H9 (cell line): ENCODE measurements around the gene RFPL3. TPM values are rescaled to one million over a fixed set of nuclear protein-coding genes. Genes with fewer than 3 reads are reported as not detected.

Source experiments
- DNase-seq: peaks from one replicate; pipeline ENCODE4 v3.0.0-alpha.2; 2017
- H2AFZ ChIP-seq: one replicate; pipeline ENCODE4 v1.6.1; 2013; ENCODE audit warnings: mild to moderate bottlenecking, low read length, control low read depth, moderate library complexity
- H2AK5ac ChIP-seq: 2 replicates; pipeline ENCODE4 v1.6.1; 2013; ENCODE audit warnings: low read length, control low read depth, mixed read lengths; ENCODE audit not compliant: insufficient read length
- H2BK120ac ChIP-seq: one replicate; pipeline ENCODE4 v1.6.1; 2013; ENCODE audit warnings: low read depth, mild to moderate bottlenecking, low read length, control low read depth, inconsistent platforms; ENCODE audit not compliant: poor library complexity, severe bottlenecking
- H2BK12ac ChIP-seq: 2 replicates; pipeline ENCODE4 v1.6.1; 2013; ENCODE audit warnings: low read length, control low read depth, mixed read lengths, low read depth; ENCODE audit not compliant: insufficient read length
- H2BK15ac ChIP-seq: 2 replicates; pipeline ENCODE4 v1.6.1; 2013; ENCODE audit warnings: low read depth, low read length, control low read depth
- H2BK20ac ChIP-seq: one replicate; pipeline ENCODE4 v1.6.1; 2013; ENCODE audit warnings: low read depth, mild to moderate bottlenecking, low read length, control low read depth, inconsistent platforms; ENCODE audit not compliant: poor library complexity, severe bottlenecking
- H2BK5ac ChIP-seq: 2 replicates; pipeline ENCODE4 v1.6.1; 2013; ENCODE audit warnings: low read length, control low read depth, mixed read lengths; ENCODE audit not compliant: insufficient read length
- H3K14ac ChIP-seq: 2 replicates; pipeline ENCODE4 v1.6.1; 2013; ENCODE audit warnings: low read length, control low read depth; ENCODE audit not compliant: insufficient read depth
- H3K18ac ChIP-seq: 2 replicates; pipeline ENCODE4 v1.6.1; 2013; ENCODE audit warnings: low read depth, mild to moderate bottlenecking, mixed read lengths, low read length, control low read depth; ENCODE audit not compliant: insufficient read length
- H3K23ac ChIP-seq: 2 replicates; pipeline ENCODE4 v1.6.1; 2013; ENCODE audit warnings: low read length, control low read depth, mixed read lengths, low read depth; ENCODE audit not compliant: insufficient read length
- H3K23me2 ChIP-seq: 2 replicates; pipeline ENCODE4 v1.6.1; 2013; ENCODE audit warnings: low read depth, mild to moderate bottlenecking, mixed read lengths, low read length, control low read depth; ENCODE audit not compliant: insufficient read length, poor library complexity, severe bottlenecking
- H3K27ac ChIP-seq: 2 replicates; pipeline ENCODE4 v1.5.1; 2013; ENCODE audit warnings: low read length, control low read depth, mixed read lengths, low read depth; ENCODE audit not compliant: insufficient read length
- H3K27me3 ChIP-seq: 2 replicates; pipeline ENCODE4 v1.6.1; 2013; ENCODE audit warnings: low read length, control low read depth, inconsistent platforms; ENCODE audit not compliant: insufficient read depth
- H3K4ac ChIP-seq: 2 replicates; pipeline ENCODE4 v1.6.1; 2013; ENCODE audit warnings: low read depth, mild to moderate bottlenecking, control low read depth, inconsistent platforms, low read length, moderate library complexity
- H3K4me1 ChIP-seq: 2 replicates; pipeline ENCODE4 v1.6.1; 2013; ENCODE audit warnings: low read length, control low read depth, inconsistent platforms; ENCODE audit not compliant: insufficient read depth
- H3K4me2 ChIP-seq: 2 replicates; pipeline ENCODE4 v1.6.1; 2013; ENCODE audit warnings: low read length, control low read depth, mixed read lengths; ENCODE audit not compliant: insufficient read length, insufficient read depth
- H3K56ac ChIP-seq: 2 replicates; pipeline ENCODE4 v1.6.1; 2013; ENCODE audit warnings: low read depth, mild to moderate bottlenecking, mixed read lengths, low read length, control low read depth; ENCODE audit not compliant: insufficient read length
- H3K79me1 ChIP-seq: 2 replicates; pipeline ENCODE4 v1.6.1; 2013; ENCODE audit warnings: low read depth, mild to moderate bottlenecking, moderate library complexity, low read length, control low read depth, inconsistent platforms; ENCODE audit not compliant: insufficient read depth, poor library complexity, severe bottlenecking
- H3K79me2 ChIP-seq: 2 replicates; pipeline ENCODE4 v1.6.1; 2013; ENCODE audit warnings: low read length, control low read depth, inconsistent platforms; ENCODE audit not compliant: insufficient read depth
- H3K9ac ChIP-seq: 2 replicates; pipeline ENCODE4 v1.6.1; 2013; ENCODE audit warnings: low read length, control low read depth, mixed read lengths; ENCODE audit not compliant: insufficient read length; ENCODE audit errors: extremely low read depth
- H3K9me3 ChIP-seq: one replicate; pipeline ENCODE4 v1.6.1; 2013; ENCODE audit warnings: low read depth, low read length, inconsistent platforms; ENCODE audit not compliant: control insufficient read depth
- H3T11ph ChIP-seq: one replicate; pipeline ENCODE4 v1.6.1; 2013; ENCODE audit warnings: mild to moderate bottlenecking, low read length, control low read depth, inconsistent platforms
- H4K20me1 ChIP-seq: one replicate; pipeline ENCODE4 v1.6.1; 2013; ENCODE audit not compliant: control insufficient read depth, insufficient read length, insufficient read depth
- H4K5ac ChIP-seq: 2 replicates; pipeline ENCODE4 v1.6.1; 2013; ENCODE audit warnings: low read depth, mild to moderate bottlenecking, mixed read lengths, low read length, control low read depth; ENCODE audit not compliant: insufficient read length
- H4K8ac ChIP-seq: replicated peaks from 2 replicates; pipeline ENCODE4 v1.6.1; 2013; ENCODE audit warnings: low read length, control low read depth, mixed read lengths, low read depth; ENCODE audit not compliant: insufficient read length
- H4K91ac ChIP-seq: 2 replicates; pipeline ENCODE4 v1.6.1; 2013; ENCODE audit warnings: low read depth, mild to moderate bottlenecking, moderate library complexity, mixed read lengths, low read length, control low read depth; ENCODE audit not compliant: insufficient read length
- H3K27ac Mint-ChIP-seq, 3 experiments: 2 replicates in 2 of 3; 3 replicates in 1 of 3; pipeline ENCODE4 v1.8.0; 2020 to 2021; ENCODE audit warnings: mixed read lengths in 3 of 3, mild to moderate bottlenecking in 1 of 3, moderate library complexity in 1 of 3
- H3K27me3 Mint-ChIP-seq: 2 replicates; pipeline ENCODE4 v1.8.0; 2021; ENCODE audit warnings: low read depth, mild to moderate bottlenecking, moderate library complexity, mixed read lengths
- H3K36me3 Mint-ChIP-seq, 3 experiments: 2 replicates in 2 of 3; 3 replicates in 1 of 3; pipeline ENCODE4 v1.8.0; 2020 to 2021; ENCODE audit warnings: low read depth in 3 of 3, mixed read lengths in 3 of 3; ENCODE audit not compliant: insufficient read depth in 1 of 3
- H3K4me1 Mint-ChIP-seq, 2 experiments: 2 replicates each; pipeline ENCODE4 v1.8.0; 2020; ENCODE audit warnings: mixed read lengths in 2 of 2
- H3K4me3 Mint-ChIP-seq, 2 experiments: 2 replicates in 1 of 2; 3 replicates in 1 of 2; pipeline ENCODE4 v1.8.0; 2020 to 2021; ENCODE audit warnings: mild to moderate bottlenecking in 2 of 2, mixed read lengths in 2 of 2, moderate library complexity in 1 of 2
- H3K9me3 Mint-ChIP-seq, 2 experiments: 2 replicates in 1 of 2; 3 replicates in 1 of 2; pipeline ENCODE4 v1.8.0; 2020; ENCODE audit warnings: mild to moderate bottlenecking in 2 of 2, mixed read lengths in 2 of 2, moderate library complexity in 1 of 2
- CTCF ChIP-seq: fragments of 200-600 bp; sonication (generic); conservative IDR thresholded peaks from 3 replicates; pipeline ENCODE4 v1.8.0; 2021; ENCODE audit warnings: antibody characterized with exemption, mild to moderate bottlenecking
- WGBS: extraction: QIAGEN DNeasy Blood & Tissue Kit; methylation state at CpG from one replicate; pipeline ENCODE4 v1.1.7; 2013; ENCODE audit warnings: missing lambda C conversion rate, low lambda C conversion rate, mixed read lengths; ENCODE audit not compliant: insufficient read length; ENCODE audit errors: extremely low coverage; 5-methylcytosine and 5-hydroxymethylcytosine counted together
- total RNA-seq: library from RNA; stranded (reverse); gene quantifications from 2 replicates; pipeline ENCODE4 v1.2.1, GENCODE V29; 2021

RFPL3 gene
- total RNA-seq, 1 experiment from 2014 or later = not detected

GRCh38 chr22:32322986-32323385 lies 34.7 kb upstream of the RFPL3 start:
- no peaks in the 10 kb centered on the region for H4K20me1 ChIP-seq
- H2BK20ac ChIP-seq = no peak overlapping the region
- no peak overlapping the region for H2BK12ac ChIP-seq
- H4K8ac ChIP-seq = no peak overlapping the region
- peaks cover 6% of the 10 kb centered on the region for H3K4me1 ChIP-seq
- no peak overlapping the region for H2BK5ac ChIP-seq
- no peak for TF ChIP-seq CTCF
- no peak overlapping the region for H3K23ac ChIP-seq
- H3K14ac ChIP-seq = no peak overlapping the region
- peaks cover 2 to 24% (median 16%) of the 10 kb centered on the region in 3 experiments; a peak in 6 of 7 replicates for H3K36me3 Mint-ChIP-seq
- peak; percentile 19 for DNase-seq
- H3K4me2 ChIP-seq = no peak overlapping the region
- H2AFZ ChIP-seq = no peak overlapping the region
- no peak overlapping the region for H3K4me3 Mint-ChIP-seq
- WGBS = no CpG with 5 or more reads among the region's 6 CpGs
- no peaks in the 10 kb centered on the region for H3K79me1 ChIP-seq
- H3K9ac ChIP-seq = no peak overlapping the region
- no peak overlapping the region for H4K5ac ChIP-seq
- no peak overlapping the region for H3K18ac ChIP-seq
- no peaks in the 10 kb centered on the region for H3K9me3 ChIP-seq
- no peak overlapping the region for H3T11ph ChIP-seq
- H4K91ac ChIP-seq = no peak overlapping the region
- H3K56ac ChIP-seq = no peak overlapping the region
- H3K27me3 ChIP-seq = no peaks in the 10 kb centered on the region
- no peak overlapping the region for H2BK15ac ChIP-seq
- peaks cover 39 to 42% of the 10 kb centered on the region in 2 experiments for H3K4me1 Mint-ChIP-seq
- H3K23me2 ChIP-seq = no peaks in the 10 kb centered on the region
- peak overlapping the region in 2 of 3 experiments; percentile 46 to 66; a peak in 1 of 7 replicates for H3K27ac Mint-ChIP-seq
- no peak overlapping the region for H3K27ac ChIP-seq
- no peaks in the 10 kb centered on the region for H3K79me2 ChIP-seq
- no peak overlapping the region for H2BK120ac ChIP-seq
- peaks cover 21 to 26% of the 10 kb centered on the region in 2 experiments for H3K9me3 Mint-ChIP-seq
- no peak overlapping the region for H2AK5ac ChIP-seq
- H3K27me3 Mint-ChIP-seq = peaks cover 49% of the 10 kb centered on the region
- no peak overlapping the region for H3K4ac ChIP-seq
